Panc1 (cell line): Measurements from ENCODE around the gene OSBPL9.

Source experiments
- TCF7L2 ChIP-seq: IDR thresholded peaks from 2 replicates; pipeline ENCODE4 v1.6.1; 2011; ENCODE audit warnings: mild to moderate bottlenecking, low read depth, low read length, inconsistent platforms
- TF ChIP-seq, protein P1 (sequence below): fragments of 450-650 bp; IDR thresholded peaks from 2 replicates; pipeline ENCODE4 v1.5.1; 2017; ENCODE audit warnings: mild to moderate bottlenecking

DNA sequence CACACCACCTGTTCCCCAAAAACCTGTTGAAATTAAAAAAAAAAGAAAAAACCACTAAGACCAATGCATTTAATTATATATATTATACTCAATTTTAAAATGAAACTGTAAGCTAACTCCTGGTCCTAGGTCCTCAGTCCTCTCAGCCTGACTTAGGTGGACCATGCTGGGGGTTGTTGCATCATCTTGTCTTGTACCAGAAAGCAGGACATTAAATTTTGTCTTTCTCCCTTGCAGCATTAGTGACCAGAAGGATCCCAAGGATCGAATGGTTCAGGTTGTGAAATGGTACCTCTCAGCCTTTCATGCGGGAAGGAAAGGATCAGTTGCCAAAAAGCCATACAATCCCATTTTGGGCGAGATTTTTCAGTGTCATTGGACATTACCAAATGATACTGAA lies 164.0 kb downstream of the OSBPL9 start:
- TF ChIP-seq, protein P1, sequence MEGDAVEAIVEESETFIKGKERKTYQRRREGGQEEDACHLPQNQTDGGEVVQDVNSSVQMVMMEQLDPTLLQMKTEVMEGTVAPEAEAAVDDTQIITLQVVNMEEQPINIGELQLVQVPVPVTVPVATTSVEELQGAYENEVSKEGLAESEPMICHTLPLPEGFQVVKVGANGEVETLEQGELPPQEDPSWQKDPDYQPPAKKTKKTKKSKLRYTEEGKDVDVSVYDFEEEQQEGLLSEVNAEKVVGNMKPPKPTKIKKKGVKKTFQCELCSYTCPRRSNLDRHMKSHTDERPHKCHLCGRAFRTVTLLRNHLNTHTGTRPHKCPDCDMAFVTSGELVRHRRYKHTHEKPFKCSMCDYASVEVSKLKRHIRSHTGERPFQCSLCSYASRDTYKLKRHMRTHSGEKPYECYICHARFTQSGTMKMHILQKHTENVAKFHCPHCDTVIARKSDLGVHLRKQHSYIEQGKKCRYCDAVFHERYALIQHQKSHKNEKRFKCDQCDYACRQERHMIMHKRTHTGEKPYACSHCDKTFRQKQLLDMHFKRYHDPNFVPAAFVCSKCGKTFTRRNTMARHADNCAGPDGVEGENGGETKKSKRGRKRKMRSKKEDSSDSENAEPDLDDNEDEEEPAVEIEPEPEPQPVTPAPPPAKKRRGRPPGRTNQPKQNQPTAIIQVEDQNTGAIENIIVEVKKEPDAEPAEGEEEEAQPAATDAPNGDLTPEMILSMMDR = no peak
- TF ChIP-seq TCF7L2 = no peak
